Adrenal gland (tissue), 12 donors: ENCODE data around the gene CYP2S1. TPM values are rescaled to one million over a fixed set of nuclear protein-coding genes. Genes with fewer than 3 reads are reported as not detected.

Experiments
- DNase-seq, 7 donors: peaks; one replicate each; pipeline ENCODE4 v3.0.0-alpha.2; 2019 to 2020
- H3K27ac ChIP-seq, 5 donors: fragments of 200-600 bp; sonication (generic) in 4 of 5; 1 replicate in 3 of 5; 2 replicates in 2 of 5; pipeline versions ENCODE4 v1.5.1 to v1.8.0; 2016 to 2020; ENCODE audit warnings: mild to moderate bottlenecking in 1 of 5
- H3K27me3 ChIP-seq: fragments of 200-600 bp; 2 replicates; pipeline ENCODE4 v1.8.0; 2021
- H3K36me3 ChIP-seq, 2 donors: fragments of 200-600 bp; replicated peaks in 1 of 2; 1 replicate in 1 of 2; 2 replicates in 1 of 2; pipeline versions ENCODE4 v1.5.1 to v1.8.0; 2018 to 2022
- H3K4me1 ChIP-seq, 2 donors: fragments of 200-600 bp; replicated peaks in 1 of 2; 1 replicate in 1 of 2; 2 replicates in 1 of 2; pipeline versions ENCODE4 v1.5.1 to v1.8.0; 2018 to 2021
- H3K4me3 ChIP-seq, 4 donors: fragments of 200-600 bp; sonication (generic) in 3 of 4; one replicate each; pipeline ENCODE4 v1.5.1; 2016 to 2018
- H3K9me3 ChIP-seq, 3 donors: fragments of 200-600 bp; sonication (generic) in 1 of 3; replicated peaks in 1 of 3; 1 replicate in 2 of 3; 2 replicates in 1 of 3; pipeline versions ENCODE4 v1.5.1 to v1.8.0; 2016 to 2021
- CTCF ChIP-seq, 6 experiments: fragments of 450-650 bp in 4 of 6; fragments of 200-600 bp in 2 of 6; sonication (generic) in 1 of 6; IDR thresholded peaks; 1 replicate in 5 of 6; 2 replicates in 1 of 6; pipeline versions ENCODE4 v1.5.1 to v1.8.0; 2016 to 2021; ENCODE audit warnings: antibody characterized with exemption in 6 of 6, mild to moderate bottlenecking in 2 of 6, moderate library complexity in 1 of 6
- POLR2A ChIP-seq, 2 donors: fragments of 450-650 bp; IDR thresholded peaks; one replicate each; pipeline ENCODE4 v1.6.1; 2017; ENCODE audit warnings: antibody characterized with exemption in 2 of 2, mild to moderate bottlenecking in 2 of 2, moderate library complexity in 1 of 2
- WGBS, 4 donors: extraction: QIAGEN DNeasy Blood & Tissue Kit in 2 of 4; methylation state at CpG; one replicate each; pipeline versions ENCODE4 v1.1.5 to v1.1.7; 2013 to 2017; 5-methylcytosine and 5-hydroxymethylcytosine counted together
- intact Hi-C, 2 donors: fragments of 100-400 bp; cut with DNase I; formaldehyde crosslinking; loops; one replicate each; pipeline versions ENCODE4 v1.14.1 to v1.15.0; 2022 to 2023
- polyA plus RNA-seq, 3 donors: library from polyadenylated mRNA; stranded (reverse); fragments of 200-250 nt in 2 of 3; fragments of 350-450 nt in 1 of 3; fragmentation: Illumina TruSeq in 1 of 3; extraction: RNeasy Lipid Tissue Mini Kit (QIAGEN cat#74804) in 1 of 3; gene quantifications; one replicate each; pipeline ENCODE4 v1.2.3, GENCODE V29; 2013 to 2014
- total RNA-seq, 9 donors: library from RNA; depleted of rRNA in 4 of 9; stranded (reverse); fragments of >200 nt in 4 of 9; fragments of 120-200 nt in 1 of 9; fragmentation: NEBNext Ultra II Directional in 1 of 9; extraction: Animal tissue kit (Norgen Biotek cat#: 25700) in 1 of 9; gene quantifications; one replicate each; pipeline versions ENCODE4 v1.1.0 to v1.2.4, GENCODE V29; 2013 to 2023
- donor health status: healthy with polysubstance abuse.
- donor health status: Bipolar disorder and iron deficiency.
- donor health status: DM: yes; HTN: yes; CAD: no.
- donor health status: DM: no; HTN: no; CAD: no.
- donor health status: DM: no; HTN: no; CAD: no.
- donor health status: DM: yes; HTN: yes; CAD: no.

Gene CYP2S1
- total and polyA plus RNA-seq, 12 donors = 0.06 to 4.7 (median 1.7) TPM

GRCh38 chr19:41166944-41167804, 25.8 kb upstream of the CYP2S1 start:
- TF ChIP-seq CTCF (IDR thresholded peaks at IDR 0.05) = no peak
- no peak for TF ChIP-seq POLR2A (IDR thresholded peaks at IDR 0.05)
- H3K4me1 ChIP-seq = no peaks in the 10 kb centered on the region
- intact Hi-C loops = no loop called here
- DNase-seq = no peak
- no peak overlapping the region for H3K4me3 ChIP-seq
- no peak overlapping the region for H3K27ac ChIP-seq
- no peaks in the 10 kb centered on the region for H3K27me3 ChIP-seq
- WGBS, 4 donors = 90% methylated on average over 14 of the region's 14 CpGs
- no peaks in the 10 kb centered on the region for H3K36me3 ChIP-seq
- no peaks in the 10 kb centered on the region for H3K9me3 ChIP-seq

DNA sequence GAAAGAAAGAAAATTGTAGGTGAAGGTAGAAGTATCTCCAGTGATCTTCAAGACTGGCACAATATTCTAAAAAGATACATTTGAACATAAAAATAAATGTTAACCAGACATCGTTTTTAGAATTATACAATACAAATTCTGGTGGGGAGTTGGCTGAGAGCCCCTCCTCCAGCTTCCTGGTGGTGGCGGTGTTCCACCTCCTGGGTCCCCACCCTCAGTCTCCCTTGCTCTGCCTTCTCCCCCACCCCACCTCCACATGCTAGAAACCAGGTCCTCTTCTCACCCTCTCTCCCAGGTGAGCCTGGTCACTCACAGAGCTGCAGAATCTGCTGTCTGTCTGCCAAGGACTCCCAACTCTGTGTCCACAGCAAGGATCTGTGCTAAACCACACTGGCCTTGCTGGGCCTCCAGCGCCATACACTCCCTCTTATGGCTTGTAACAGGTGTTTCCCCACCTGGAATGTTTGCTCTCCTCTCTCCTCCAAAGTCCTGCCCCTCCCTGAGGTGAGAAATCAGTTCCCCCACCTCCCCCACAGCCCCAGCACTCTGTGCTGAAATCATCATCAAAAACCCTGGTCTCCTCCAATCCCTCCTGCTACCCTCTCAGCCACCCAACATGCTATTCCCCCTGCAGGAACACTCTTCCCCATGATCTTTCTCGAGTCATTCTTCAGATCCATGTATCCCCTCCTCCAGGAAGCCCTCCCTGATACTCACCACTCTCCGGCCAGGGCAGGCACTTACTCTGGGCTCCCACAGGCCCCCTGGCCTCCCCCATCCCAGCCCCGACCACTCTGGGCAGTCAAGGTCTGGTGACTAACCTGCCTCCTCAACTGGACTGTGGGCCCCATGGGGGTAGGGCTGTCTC, 20.5 kb upstream of the CYP2S1 start:
- no peak for DNase-seq
- H3K9me3 ChIP-seq = no peaks in the 10 kb centered on the region
- intact Hi-C loops = no loop called here

GRCh38 chr19:41174297-41174928, 18.6 kb upstream of the CYP2S1 start:
- peaks cover 11 to 14% of the 10 kb centered on the region in 2 donors for H3K4me1 ChIP-seq
- no peaks in the 10 kb centered on the region for H3K36me3 ChIP-seq
- intact Hi-C loops = no loop called here
- no peaks in the 10 kb centered on the region for H3K9me3 ChIP-seq
- WGBS, 4 donors = 64 to 77% (median 67%) methylated on average over 13 to 15 of the region's 15 CpGs
- peak overlapping the region in 1 of 5 donors; percentile 59 for H3K27ac ChIP-seq
- no peaks in the 10 kb centered on the region for H3K27me3 ChIP-seq
- TF ChIP-seq POLR2A (IDR thresholded peaks at IDR 0.05) (peak in 1 of 2 donors; percentile 7), CTCF (IDR thresholded peaks at IDR 0.05) (no peak)
- peak in 5 of 7 donors; percentile 13 to 64 (median 56) for DNase-seq
- no peak overlapping the region for H3K4me3 ChIP-seq

More for the DNA sequence above, 20.5 kb upstream of the CYP2S1 start:
- no peak for TF ChIP-seq POLR2A (IDR thresholded peaks at IDR 0.05)
- no peak for TF ChIP-seq CTCF (IDR thresholded peaks at IDR 0.05)
- Histone ChIP-seq H3K4me3 (no peak overlapping the region), H3K27ac (no peak overlapping the region), H3K36me3 (no peaks in the 10 kb centered on the region), H3K27me3 (no peaks in the 10 kb centered on the region), H3K4me1 (peaks cover 11 to 14% of the 10 kb centered on the region in 2 donors)
- 62 to 72% (median 69%) methylated on average over 6 of the region's 6 CpGs for WGBS, 4 donors
